IPS-20b (cell line): Measurements from ENCODE around the gene P3H2.

Source experiments
- H3K27ac ChIP-seq: one replicate; pipeline ENCODE4 v1.5.1; 2013; ENCODE audit warnings: low read length
- H3K27me3 ChIP-seq: 2 replicates; pipeline ENCODE4 v1.6.1; 2013; ENCODE audit warnings: mild to moderate bottlenecking, low read length, inconsistent platforms; ENCODE audit not compliant: insufficient read depth
- H3K36me3 ChIP-seq: 2 replicates; pipeline ENCODE4 v1.6.1; 2013; ENCODE audit warnings: low read depth, mild to moderate bottlenecking, inconsistent platforms, low read length, moderate library complexity; ENCODE audit not compliant: insufficient read depth
- H3K4me1 ChIP-seq: 2 replicates; pipeline ENCODE4 v1.6.1; 2013; ENCODE audit warnings: mild to moderate bottlenecking, control low read depth, inconsistent platforms, low read length, moderate library complexity; ENCODE audit not compliant: insufficient read depth
- H3K4me3 ChIP-seq: 2 replicates; pipeline ENCODE4 v1.5.1; 2013; ENCODE audit warnings: mild to moderate bottlenecking, low read length, inconsistent platforms
- H3K9ac ChIP-seq: 2 replicates; pipeline ENCODE4 v1.6.1; 2013; ENCODE audit warnings: low read depth, mild to moderate bottlenecking, inconsistent platforms, low read length, moderate library complexity
- H3K9me3 ChIP-seq: 2 replicates; pipeline ENCODE4 v1.6.1; 2013; ENCODE audit warnings: mild to moderate bottlenecking, low read depth, low read length, inconsistent platforms; ENCODE audit not compliant: insufficient read depth

P3H2 gene

GRCh38 chr3:189990826-189991225 is 129.9 kb downstream of the P3H2 start:
- Histone ChIP-seq H3K9me3 (no peaks in the 10 kb centered on the region), H3K27me3 (no peaks in the 10 kb centered on the region), H3K9ac (no peak overlapping the region), H3K4me1 (peaks cover 23% of the 10 kb centered on the region; the same call in 1 of the 2 replicates), H3K36me3 (no peaks in the 10 kb centered on the region; the same call in 1 of the 2 replicates), H3K27ac (no peak overlapping the region), H3K4me3 (no peak overlapping the region)

- H3K4me1 ChIP-seq = peaks cover 15% of the 10 kb centered on the region; the same call in 1 of the 2 replicates
- H3K27me3 ChIP-seq = no peaks in the 10 kb centered on the region
- no peaks in the 10 kb centered on the region; the same call in 1 of the 2 replicates for H3K36me3 ChIP-seq
- no peak overlapping the region for H3K27ac ChIP-seq
- H3K9me3 ChIP-seq = no peaks in the 10 kb centered on the region
- H3K9ac ChIP-seq = no peak overlapping the region
- H3K4me3 ChIP-seq = no peak overlapping the region
Observed at GRCh38 chr3:189988854-189989253, 131.8 kb downstream of the P3H2 start.

- Histone ChIP-seq H3K27ac (no peak overlapping the region), H3K4me3 (no peak overlapping the region), H3K9me3 (no peaks in the 10 kb centered on the region), H3K27me3 (no peaks in the 10 kb centered on the region), H3K36me3 (no peaks in the 10 kb centered on the region; the same call in 1 of the 2 replicates), H3K9ac (no peak overlapping the region), H3K4me1 (peaks cover 20% of the 10 kb centered on the region; the same call in 1 of the 2 replicates)
Observed at GRCh38 chr3:189988322-189988721, 132.4 kb downstream of the P3H2 start.

- Histone ChIP-seq H3K36me3 (peaks cover 7% of the 10 kb centered on the region; the same call in 1 of the 2 replicates), H3K27me3 (no peaks in the 10 kb centered on the region), H3K9ac (no peak overlapping the region), H3K9me3 (no peaks in the 10 kb centered on the region), H3K4me1 (peaks cover 27% of the 10 kb centered on the region; the same call in 1 of the 2 replicates), H3K27ac (no peak overlapping the region), H3K4me3 (no peak overlapping the region)
Observed at GRCh38 chr3:189985948-189986347, 134.7 kb downstream of the P3H2 start.

- Histone ChIP-seq H3K27me3 (no peaks in the 10 kb centered on the region), H3K4me1 (peaks cover 17% of the 10 kb centered on the region; the same call in 1 of the 2 replicates), H3K9ac (peak overlapping the region; percentile 0; the same call in 1 of the 2 replicates), H3K27ac (peak overlapping the region; percentile 40), H3K4me3 (peak overlapping the region; percentile 26; the same call in 1 of the 2 replicates), H3K9me3 (no peaks in the 10 kb centered on the region), H3K36me3 (peaks cover 10% of the 10 kb centered on the region; the same call in 1 of the 2 replicates)
Observed at GRCh38 chr3:189983612-189984011, 137.1 kb downstream of the P3H2 start.

- peaks cover 17% of the 10 kb centered on the region; the same call in 1 of the 2 replicates for H3K4me1 ChIP-seq
- H3K9ac ChIP-seq = no peak overlapping the region
- no peaks in the 10 kb centered on the region; the same call in 1 of the 2 replicates for H3K9me3 ChIP-seq
- H3K4me3 ChIP-seq = no peak overlapping the region
- peaks cover 12% of the 10 kb centered on the region; the same call in 1 of the 2 replicates for H3K36me3 ChIP-seq
- no peak overlapping the region for H3K27ac ChIP-seq
- H3K27me3 ChIP-seq = no peaks in the 10 kb centered on the region
Observed at GRCh38 chr3:189982321-189982945, 138.3 kb downstream of the P3H2 start.

- Histone ChIP-seq H3K36me3 (peaks cover 16% of the 10 kb centered on the region; the same call in 1 of the 2 replicates), H3K9me3 (no peaks in the 10 kb centered on the region; the same call in 1 of the 2 replicates), H3K9ac (no peak overlapping the region), H3K27ac (no peak overlapping the region), H3K27me3 (no peaks in the 10 kb centered on the region), H3K4me3 (no peak overlapping the region), H3K4me1 (peaks cover 17% of the 10 kb centered on the region; the same call in 1 of the 2 replicates)
Observed at GRCh38 chr3:189981668-189982067, 139.0 kb downstream of the P3H2 start.

- Histone ChIP-seq H3K4me3 (no peak overlapping the region), H3K9me3 (no peaks in the 10 kb centered on the region; the same call in 1 of the 2 replicates), H3K27ac (no peak overlapping the region), H3K36me3 (peaks cover 16% of the 10 kb centered on the region; the same call in 1 of the 2 replicates), H3K4me1 (peaks cover 12% of the 10 kb centered on the region; the same call in 1 of the 2 replicates), H3K9ac (no peak overlapping the region), H3K27me3 (no peaks in the 10 kb centered on the region)
Observed at GRCh38 chr3:189978753-189979152, 141.9 kb downstream of the P3H2 start.

- Histone ChIP-seq H3K27ac (no peak overlapping the region), H3K4me1 (peaks cover 4% of the 10 kb centered on the region; the same call in 1 of the 2 replicates), H3K27me3 (no peaks in the 10 kb centered on the region)
Observed at GRCh38 chr3:189977174-189977573, 143.5 kb downstream of the P3H2 start.

GRCh38 chr3:189975391-189975990 is 145.2 kb downstream of the P3H2 start:
- peaks cover 34% of the 10 kb centered on the region for H3K36me3 ChIP-seq
- no peaks in the 10 kb centered on the region for H3K4me1 ChIP-seq
- H3K9ac ChIP-seq = no peak overlapping the region
- H3K4me3 ChIP-seq = no peak overlapping the region
- no peaks in the 10 kb centered on the region; the same call in 1 of the 2 replicates for H3K9me3 ChIP-seq
- H3K27ac ChIP-seq = no peak overlapping the region
- H3K27me3 ChIP-seq = no peaks in the 10 kb centered on the region

More at GRCh38 chr3:189977174-189977573, 143.5 kb downstream of the P3H2 start:
- Histone ChIP-seq H3K36me3 (peaks cover 26% of the 10 kb centered on the region; the same call in 1 of the 2 replicates), H3K9me3 (no peaks in the 10 kb centered on the region; the same call in 1 of the 2 replicates), H3K4me3 (no peak overlapping the region), H3K9ac (no peak overlapping the region)

- H3K27ac ChIP-seq = no peak overlapping the region
- H3K4me3 ChIP-seq = no peak overlapping the region
- H3K27me3 ChIP-seq = no peaks in the 10 kb centered on the region
- H3K9me3 ChIP-seq = no peaks in the 10 kb centered on the region; the same call in 1 of the 2 replicates
- H3K36me3 ChIP-seq = peaks cover 40% of the 10 kb centered on the region
- no peaks in the 10 kb centered on the region for H3K4me1 ChIP-seq
- no peak overlapping the region for H3K9ac ChIP-seq
Observed at GRCh38 chr3:189974359-189974758, 146.3 kb downstream of the P3H2 start.
